ENCODE results near the gene IL5RA. TPM values are rescaled to one million over a fixed set of nuclear protein-coding genes. Genes with fewer than 3 reads are reported as not detected.

The IL5RA gene
- total and polyA plus RNA-seq, 9 of the 15 experiments (the other 6 are each of a cell fraction or from before 2014, with no cell fraction given): 0.07 to 0.28 (median 0.14) TPM; not detected in 4

GRCh38 chr3:3151513-3151912, 41.3 kb upstream of the IL5RA start:
- Histone ChIP-seq H3K79me2 (ENCODE audit: control insufficient read depth, insufficient read depth, low read length) (no peaks in the 10 kb centered on the region), H3K27ac (ENCODE audit: extremely low read depth, low read depth, low read length) (no peak overlapping the region), H3K4me3 (no peak overlapping the region), H4K20me1 (replicated peaks; ENCODE audit: control insufficient read depth, insufficient read depth, low read length) (no peaks in the 10 kb centered on the region), H3K9me3 (replicated peaks; ENCODE audit: control insufficient read depth, insufficient read depth, low read depth, low read length) (no peaks in the 10 kb centered on the region), H3K4me2 (ENCODE audit: insufficient read depth, low read length) (no peak overlapping the region), H3K9me1 (ENCODE audit: control insufficient read depth, insufficient read depth, low read length) (no peaks in the 10 kb centered on the region), H2AFZ (ENCODE audit: low read depth, low read length) (no peak overlapping the region), H3K36me3 (ENCODE audit: control insufficient read depth, insufficient read depth, low read length) (peaks cover 97% of the 10 kb centered on the region), H3K9ac (ENCODE audit: insufficient read depth in 1 of 2, low read depth in 2 of 2, low read length in 2 of 2) (no peak overlapping the region), H3K4me1 (replicated peaks in 1 of 2; ENCODE audit: control insufficient read depth in 2 of 2, insufficient read depth in 2 of 2, low read length in 2 of 2) (no peaks in the 10 kb centered on the region), H3K27me3 (ENCODE audit: control insufficient read depth in 2 of 2, insufficient read depth in 2 of 2, low read length in 2 of 2) (no peaks in the 10 kb centered on the region)
- intact Hi-C loops (cut with micrococcal nuclease) (no loop called here), in situ Hi-C loops (cut with MboI) (no loop called here)
- FAIRE-seq: no peak
- TF ChIP-seq CEBPZ (IDR thresholded peaks at IDR 0.05; ENCODE audit: borderline replicate concordance, low read depth, low read length): no peak
- TF ChIP-seq RHOXF2B (CRISPR knock-in tag; conservative IDR thresholded peaks at IDR 0.05): no peak
- no peak for TF ChIP-seq HEY1 (CRISPR knock-in tag; IDR thresholded peaks at IDR 0.05; ENCODE audit: borderline replicate concordance)
- TF ChIP-seq ZNF23 (CRISPR knock-in tag; IDR thresholded peaks at IDR 0.05): no peak
- 0 out of 2 replicates have a peak, but pooled peaks have one; percentile 11 for TF ChIP-seq SUPT5H (IDR thresholded peaks at IDR 0.05)
- TF ChIP-seq ZNF79 (CRISPR knock-in tag; IDR thresholded peaks at IDR 0.05; ENCODE audit: low read depth): no peak
- POLR2A ChIA-PET: no interaction called here
- BruUV-seq (replicated peaks): no TSS peak
- CTCF ChIA-PET (ENCODE audit: low intra/inter-chr PET ratio): no interaction called here
- 95% methylated on average over 1 of the region's 1 CpG for WGBS (ENCODE audit: insufficient coverage, low coverage, missing lambda C conversion rate)
- no peak for DNase-seq (ENCODE audit: extremely low read depth in 1 of 4, low spot score in 3 of 4)
- ATAC-seq: no peak

Data from K562 (cell line).